ENCODE results near the gene NOC3L. TPM values are rescaled to one million over a fixed set of nuclear protein-coding genes. Genes with fewer than 3 reads are reported as not detected.

The NOC3L gene
- total RNA-seq, 2 donors from 2014 or later = 18.8 to 22.2 TPM

DNA sequence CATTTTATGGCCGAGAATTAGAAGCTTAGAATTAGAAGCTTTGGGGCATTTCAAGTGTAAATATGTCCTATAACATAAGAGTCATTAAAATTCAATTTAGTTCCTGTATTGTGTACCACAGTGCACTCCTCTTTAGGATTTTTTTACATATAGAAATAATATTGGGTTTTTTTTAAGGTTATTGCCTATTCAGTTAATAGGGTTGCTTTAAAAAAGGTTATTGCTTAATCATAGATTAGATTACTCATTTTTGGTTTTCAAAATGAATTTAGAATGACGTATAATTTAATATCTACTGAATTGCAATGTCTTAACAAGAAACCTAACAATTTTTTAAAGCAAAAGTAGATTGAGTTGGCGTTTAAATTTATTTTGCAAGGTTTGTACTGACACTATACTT is 34.1 kb downstream of the NOC3L start:
- Mint-ChIP-seq H3K36me3 (ENCODE audit: low read depth) (peaks cover 62% of the 10 kb centered on the region), H3K4me3 (no peak overlapping the region), H3K27me3 (ENCODE audit: insufficient read depth) (no peaks in the 10 kb centered on the region), H3K9me3 (no peaks in the 10 kb centered on the region), H3K4me1 (no peaks in the 10 kb centered on the region), H3K27ac (no peak overlapping the region)
- DNase-seq = no peak
- TF ChIP-seq, protein P1, sequence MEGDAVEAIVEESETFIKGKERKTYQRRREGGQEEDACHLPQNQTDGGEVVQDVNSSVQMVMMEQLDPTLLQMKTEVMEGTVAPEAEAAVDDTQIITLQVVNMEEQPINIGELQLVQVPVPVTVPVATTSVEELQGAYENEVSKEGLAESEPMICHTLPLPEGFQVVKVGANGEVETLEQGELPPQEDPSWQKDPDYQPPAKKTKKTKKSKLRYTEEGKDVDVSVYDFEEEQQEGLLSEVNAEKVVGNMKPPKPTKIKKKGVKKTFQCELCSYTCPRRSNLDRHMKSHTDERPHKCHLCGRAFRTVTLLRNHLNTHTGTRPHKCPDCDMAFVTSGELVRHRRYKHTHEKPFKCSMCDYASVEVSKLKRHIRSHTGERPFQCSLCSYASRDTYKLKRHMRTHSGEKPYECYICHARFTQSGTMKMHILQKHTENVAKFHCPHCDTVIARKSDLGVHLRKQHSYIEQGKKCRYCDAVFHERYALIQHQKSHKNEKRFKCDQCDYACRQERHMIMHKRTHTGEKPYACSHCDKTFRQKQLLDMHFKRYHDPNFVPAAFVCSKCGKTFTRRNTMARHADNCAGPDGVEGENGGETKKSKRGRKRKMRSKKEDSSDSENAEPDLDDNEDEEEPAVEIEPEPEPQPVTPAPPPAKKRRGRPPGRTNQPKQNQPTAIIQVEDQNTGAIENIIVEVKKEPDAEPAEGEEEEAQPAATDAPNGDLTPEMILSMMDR (conservative IDR thresholded peaks at IDR 0.05) = no peak
- 89 to 100% methylated on average over 1 to 2 of the region's 3 CpGs for WGBS, 2 experiments (ENCODE audit: insufficient coverage in 1 of 2, insufficient read length in 1 of 2)
- Histone ChIP-seq H3K27me3 (ENCODE audit: control insufficient read depth, insufficient read depth, low read length, poor library complexity, severe bottlenecking) (no peaks in the 10 kb centered on the region), H3K27ac (ENCODE audit: low read depth, low read length) (no peak overlapping the region), H3K4me3 (ENCODE audit: low read length) (no peak overlapping the region), H3K36me3 (ENCODE audit: control insufficient read depth, insufficient read depth, low read length) (peaks cover 85% of the 10 kb centered on the region), H3K9me3 (ENCODE audit: control insufficient read depth, low read length) (no peaks in the 10 kb centered on the region), H3K9ac (ENCODE audit: extremely low read depth, low read length, poor library complexity, severe bottlenecking) (no peak overlapping the region), H3K4me1 (ENCODE audit: control insufficient read depth, insufficient read depth, low read length) (no peaks in the 10 kb centered on the region)

DNA sequence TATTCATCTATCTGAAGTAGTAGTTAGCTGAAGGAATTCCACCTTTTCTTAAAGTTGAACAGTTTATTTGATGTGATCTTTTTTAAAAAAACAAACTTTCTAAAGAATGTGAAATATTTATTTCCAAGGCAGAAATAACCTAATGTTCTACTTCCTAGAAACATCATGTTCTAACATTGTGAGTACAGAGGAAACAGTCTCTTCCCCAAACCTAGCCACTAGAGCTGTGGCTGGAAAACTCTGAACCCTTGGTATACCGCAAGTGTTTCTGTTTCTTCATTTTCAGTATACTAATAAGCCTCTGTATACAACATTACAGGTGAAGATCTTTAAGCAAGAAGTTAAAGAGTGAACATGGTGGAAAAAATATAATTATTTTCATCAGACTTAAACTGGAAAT is 35.1 kb downstream of the NOC3L start:
- H3K27me3 Mint-ChIP-seq (ENCODE audit: insufficient read depth) = no peaks in the 10 kb centered on the region
- no peaks in the 10 kb centered on the region for H3K9me3 Mint-ChIP-seq
- WGBS, 2 experiments (ENCODE audit: insufficient coverage in 1 of 2, insufficient read length in 1 of 2) = 83% methylated on average over 1 of the region's 1 CpG; no CpG with 5 or more reads in 1 of the 2 experiments
- H3K27ac Mint-ChIP-seq = no peak overlapping the region
- DNase-seq = no peak
- H3K4me3 ChIP-seq (ENCODE audit: low read length) = no peak overlapping the region
- peaks cover 90% of the 10 kb centered on the region for H3K36me3 ChIP-seq (ENCODE audit: control insufficient read depth, insufficient read depth, low read length)
- H3K27ac ChIP-seq (ENCODE audit: low read depth, low read length) = no peak overlapping the region
- H3K9me3 ChIP-seq (ENCODE audit: control insufficient read depth, low read length) = no peaks in the 10 kb centered on the region
- no peak overlapping the region for H3K4me3 Mint-ChIP-seq
- H3K4me1 ChIP-seq (ENCODE audit: control insufficient read depth, insufficient read depth, low read length) = no peaks in the 10 kb centered on the region
- no peaks in the 10 kb centered on the region for H3K27me3 ChIP-seq (ENCODE audit: control insufficient read depth, insufficient read depth, low read length, poor library complexity, severe bottlenecking)
- peaks cover 60% of the 10 kb centered on the region for H3K36me3 Mint-ChIP-seq (ENCODE audit: low read depth)
- no peaks in the 10 kb centered on the region for H3K4me1 Mint-ChIP-seq
- H3K9ac ChIP-seq (ENCODE audit: extremely low read depth, low read length, poor library complexity, severe bottlenecking) = no peak overlapping the region
- TF ChIP-seq, protein P1 (conservative IDR thresholded peaks at IDR 0.05) = no peak

DNA sequence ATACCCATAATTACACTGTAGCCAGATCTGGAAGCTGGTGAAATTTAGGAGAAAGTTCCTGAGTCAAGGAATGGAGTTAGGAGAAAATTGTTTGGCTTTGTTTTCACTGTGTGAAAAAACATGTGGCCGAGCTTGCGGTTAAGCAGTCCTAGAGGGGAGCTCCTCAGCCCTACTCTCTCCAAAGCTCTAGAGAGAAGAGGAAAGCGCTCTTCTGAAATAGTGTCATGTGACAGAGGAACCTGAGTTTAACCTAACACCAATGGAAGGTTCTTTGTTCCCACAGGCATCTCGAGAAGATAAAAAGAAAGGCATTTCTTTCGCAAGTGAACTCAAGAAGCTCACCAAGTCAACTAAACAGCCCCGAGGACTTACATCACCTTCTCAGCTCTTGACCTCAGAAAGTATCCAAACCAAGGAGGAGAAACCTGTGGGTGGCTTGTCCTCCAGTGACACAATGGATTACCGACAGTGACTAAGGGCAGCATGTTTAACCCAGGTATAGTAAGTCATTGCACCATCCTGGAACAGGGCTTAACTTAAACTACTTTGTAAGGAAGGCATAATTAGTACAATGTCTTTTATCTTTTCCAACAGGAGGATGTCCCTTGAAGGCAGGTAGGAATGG is 38.0 kb downstream of the NOC3L start:
- Mint-ChIP-seq H3K27ac (no peak overlapping the region), H3K36me3 (ENCODE audit: low read depth) (peaks cover 46% of the 10 kb centered on the region), H3K4me3 (no peak overlapping the region), H3K4me1 (no peaks in the 10 kb centered on the region), H3K27me3 (ENCODE audit: insufficient read depth) (no peaks in the 10 kb centered on the region), H3K9me3 (no peaks in the 10 kb centered on the region)
- no peaks in the 10 kb centered on the region for H3K27me3 ChIP-seq (ENCODE audit: control insufficient read depth, insufficient read depth, low read length, poor library complexity, severe bottlenecking)
- TF ChIP-seq, protein P1 (conservative IDR thresholded peaks at IDR 0.05) = no peak
- DNase-seq = no peak
- no peaks in the 10 kb centered on the region for H3K9me3 ChIP-seq (ENCODE audit: control insufficient read depth, low read length)
- no peaks in the 10 kb centered on the region for H3K4me1 ChIP-seq (ENCODE audit: control insufficient read depth, insufficient read depth, low read length)
- no peak overlapping the region for H3K9ac ChIP-seq (ENCODE audit: extremely low read depth, low read length, poor library complexity, severe bottlenecking)
- H3K27ac ChIP-seq (ENCODE audit: low read depth, low read length) = no peak overlapping the region
- H3K36me3 ChIP-seq (ENCODE audit: control insufficient read depth, insufficient read depth, low read length) = peaks cover 85% of the 10 kb centered on the region
- no peak overlapping the region for H3K4me3 ChIP-seq (ENCODE audit: low read length)
- 96 to 100% methylated on average over 4 to 7 of the region's 7 CpGs for WGBS, 2 experiments (ENCODE audit: insufficient coverage in 1 of 2, insufficient read length in 1 of 2)
